Stomach (tissue), 9 donors: ENCODE results near the gene SLC25A26. TPM values are rescaled to one million over a fixed set of nuclear protein-coding genes. Genes with fewer than 3 reads are reported as not detected.

Source experiments
- DNase-seq, 2 donors: peaks; one replicate each; pipeline versions ENCODE4 v3.0.0 to v3.0.0-alpha.2; 2013 to 2019
- H3K27ac ChIP-seq, 5 donors: fragments of 200-600 bp in 4 of 5; sonication (generic) in 4 of 5; one replicate each; pipeline ENCODE4 v1.5.1; 2013 to 2019; ENCODE audit warnings: mild to moderate bottlenecking in 1 of 5, moderate library complexity in 1 of 5
- H3K27me3 ChIP-seq, 3 donors: fragments of 200-600 bp; sonication (generic); one replicate each; pipeline ENCODE4 v1.5.1; 2017 to 2019; ENCODE audit warnings: mixed run types in 1 of 3
- H3K36me3 ChIP-seq, 4 donors: fragments of 200-600 bp; sonication (generic); 1 replicate in 3 of 4; 2 replicates in 1 of 4; pipeline ENCODE4 v1.5.1; 2016 to 2019
- H3K4me1 ChIP-seq, 4 donors: fragments of 200-600 bp; sonication (generic); one replicate each; pipeline ENCODE4 v1.5.1; 2016 to 2019
- H3K4me3 ChIP-seq, 4 donors: fragments of 200-600 bp; sonication (generic) in 3 of 4; one replicate each; pipeline ENCODE4 v1.5.1; 2016 to 2019; ENCODE audit warnings: mild to moderate bottlenecking in 1 of 4
- H3K9me3 ChIP-seq, 4 donors: fragments of 200-600 bp; sonication (generic); one replicate each; pipeline ENCODE4 v1.5.1; 2016 to 2019
- CTCF ChIP-seq, 7 experiments: fragments of 450-650 bp in 4 of 7; fragments of 200-600 bp in 3 of 7; sonication (generic) in 3 of 7; IDR thresholded peaks; one replicate each; pipeline ENCODE4 v1.5.1; 2016 to 2019; ENCODE audit warnings: antibody characterized with exemption in 7 of 7, control low read depth in 2 of 7, mild to moderate bottlenecking in 1 of 7
- EP300 ChIP-seq: sonication (generic); formaldehyde crosslinking; IDR thresholded peaks from one replicate; pipeline ENCODE4 v1.6.1; 2017; ENCODE audit warnings: antibody characterized with exemption
- POLR2A ChIP-seq, 4 donors: fragments of 450-650 bp; IDR thresholded peaks; one replicate each; pipeline ENCODE4 v1.6.1; 2016; ENCODE audit warnings: antibody characterized with exemption in 4 of 4, control low read depth in 2 of 4, mild to moderate bottlenecking in 1 of 4, moderate library complexity in 1 of 4
- POLR2AphosphoS5 ChIP-seq, 3 donors: sonication (generic); formaldehyde crosslinking; IDR thresholded peaks; one replicate each; pipeline ENCODE4 v1.6.1; 2016; ENCODE audit warnings: antibody characterized with exemption in 3 of 3
- WGBS, 5 donors: extraction: QIAGEN DNeasy Blood & Tissue Kit in 3 of 5; methylation state at CpG; one replicate each; pipeline versions ENCODE4 v1.1.5 to v1.1.7; 2013 to 2018; 5-methylcytosine and 5-hydroxymethylcytosine counted together
- intact Hi-C: fragments of 100-400 bp; cut with DNase I; formaldehyde crosslinking; loops from one replicate; pipeline ENCODE4 v1.15.1; 2023; ENCODE audit warnings: low total_unique reads
- polyA plus RNA-seq, 3 donors: library from polyadenylated mRNA; stranded (reverse); fragments of 200-250 nt; gene quantifications; one replicate each; pipeline ENCODE4 v1.2.3, GENCODE V29; 2013
- total RNA-seq, 5 donors: library from RNA; depleted of rRNA; stranded (reverse); fragments of >200 nt; gene quantifications; one replicate each; pipeline versions ENCODE4 v1.1.0 to v1.2.3, GENCODE V29; 2014 to 2016
- donor health status: healthy with polysubstance abuse.
- donor health status: Bipolar disorder and iron deficiency.
- donor health status: healthy.

Gene SLC25A26
- total and polyA plus RNA-seq, 8 donors: 1.2 to 26.6 (median 14.1) TPM

- 8 to 28% (median 11%) methylated on average over 19 to 21 of the region's 21 CpGs for WGBS, 5 donors
- H3K9me3 ChIP-seq: no peaks in the 10 kb centered on the region
- H3K4me3 ChIP-seq: peak overlapping the region; percentile 27 to 37 (median 36)
- H3K27ac ChIP-seq: no peak overlapping the region
- H3K4me1 ChIP-seq: peaks cover 0 to 11% (median 8%) of the 10 kb centered on the region in 4 donors
- intact Hi-C loops: no loop called here
- DNase-seq: peak; percentile 66 to 89
- TF ChIP-seq CTCF (IDR thresholded peaks at IDR 0.05) (no peak), POLR2AphosphoS5 (IDR thresholded peaks at IDR 0.05) (no peak), EP300 (no peak), POLR2A (IDR thresholded peaks at IDR 0.05) (no peak)
- peaks cover 0 to 12% (median 4%) of the 10 kb centered on the region in 3 donors for H3K27me3 ChIP-seq
- no peaks in the 10 kb centered on the region for H3K36me3 ChIP-seq
Measured at GRCh38 chr3:66195347-66195783, 25.4 kb upstream of the SLC25A26 start.

GRCh38 chr3:66196633-66197032 is 24.2 kb upstream of the SLC25A26 start:
- no peak overlapping the region for H3K4me3 ChIP-seq
- intact Hi-C loops: no loop called here
- H3K27me3 ChIP-seq: peaks cover 0 to 12% (median 4%) of the 10 kb centered on the region in 3 donors
- TF ChIP-seq EP300 (no peak), CTCF (IDR thresholded peaks at IDR 0.05) (peak in 2 of 7 experiments; percentile 16 to 34)
- H3K27ac ChIP-seq: no peak overlapping the region
- H3K36me3 ChIP-seq: no peaks in the 10 kb centered on the region
- H3K9me3 ChIP-seq: no peaks in the 10 kb centered on the region
- DNase-seq: no peak
- peaks cover 0 to 11% (median 8%) of the 10 kb centered on the region in 4 donors for H3K4me1 ChIP-seq

GRCh38 chr3:66198437-66199088 is 22.2 kb upstream of the SLC25A26 start:
- 86 to 88% (median 87%) methylated on average over 7 of the region's 7 CpGs for WGBS, 5 donors

GRCh38 chr3:66199089-66199473 is 21.7 kb upstream of the SLC25A26 start:
- no peak overlapping the region for H3K27ac ChIP-seq
- no peak for TF ChIP-seq EP300
- TF ChIP-seq CTCF (IDR thresholded peaks at IDR 0.05): no peak
- no peak for TF ChIP-seq POLR2A (IDR thresholded peaks at IDR 0.05)
- no peak for TF ChIP-seq POLR2AphosphoS5 (IDR thresholded peaks at IDR 0.05)
- WGBS, 5 donors: 69 to 86% (median 77%) methylated on average over 1 of the region's 1 CpG
- no peaks in the 10 kb centered on the region for H3K9me3 ChIP-seq
- peaks cover 0 to 12% (median 4%) of the 10 kb centered on the region in 3 donors for H3K27me3 ChIP-seq
- intact Hi-C loops: no loop called here
- H3K4me3 ChIP-seq: no peak overlapping the region
- peaks cover 0 to 11% (median 8%) of the 10 kb centered on the region in 4 donors for H3K4me1 ChIP-seq
- no peak for DNase-seq
- H3K36me3 ChIP-seq: no peaks in the 10 kb centered on the region

More at GRCh38 chr3:66198437-66199088, 22.2 kb upstream of the SLC25A26 start:
- Histone ChIP-seq H3K36me3 (no peaks in the 10 kb centered on the region), H3K27ac (no peak overlapping the region), H3K9me3 (no peaks in the 10 kb centered on the region), H3K4me3 (no peak overlapping the region), H3K4me1 (peaks cover 0 to 11% (median 8%) of the 10 kb centered on the region in 4 donors), H3K27me3 (peaks cover 0 to 12% (median 4%) of the 10 kb centered on the region in 3 donors)
- TF ChIP-seq POLR2AphosphoS5 (IDR thresholded peaks at IDR 0.05) (no peak), EP300 (no peak), CTCF (IDR thresholded peaks at IDR 0.05) (no peak), POLR2A (IDR thresholded peaks at IDR 0.05) (no peak)
- no peak for DNase-seq
- intact Hi-C loops: no loop called here
